K562 (cell line): ENCODE results near the gene COL5A1. TPM values are rescaled to one million over a fixed set of nuclear protein-coding genes. Genes with fewer than 3 reads are reported as not detected.

Experiments used
- ATAC-seq: fragments of 200-7000 bp; cut with Tn5 transposase; 3 replicates; pipeline ENCODE4 v1.9.1; 2020; ENCODE audit warnings: moderate library complexity
- BruUV-seq: library from RNA; stranded (reverse); fragments of 400-500 nt; replicated peaks from 2 replicates; lab custom pipeline; 2021; lab: Mats Ljungman, UMichigan
- CTCF ChIA-PET: fragments of 300-600 bp; formaldehyde crosslinking; extraction: SDS; loops from one replicate; lab custom pipeline; 2021; ENCODE audit warnings: low intra/inter-chr PET ratio; lab: Yijun Ruan, JAX
- POLR2A ChIA-PET: fragments of 300-600, 350-650 bp; sonication (Branson Sonifier 250); formaldehyde crosslinking; extraction: SDS; loops from one replicate; lab custom pipeline; 2021; ENCODE audit warnings: antibody characterized with exemption, inconsistent platforms; lab: Yijun Ruan, JAX
- DNase-seq, 4 experiments: peaks; one replicate each; pipeline versions ENCODE4 v3.0.0 to v3.0.0-alpha.2; 2011 to 2018; ENCODE audit warnings: low spot score in 3 of 4, mixed read lengths in 3 of 4; ENCODE audit errors: extremely low read depth in 1 of 4
- FAIRE-seq: peaks from 2 replicates; lab custom pipeline; 2011; peaks lifted over from hg19 to GRCh38; lab: Jason Lieb, UNC
- H2AFZ ChIP-seq: 2 replicates; pipeline ENCODE4 v1.6.0; 2011; ENCODE audit warnings: low read depth, low read length, control low read depth, inconsistent platforms
- H3K27ac ChIP-seq: fragments of 200-600 bp; 3 replicates; pipeline ENCODE4 v1.8.0; 2011; ENCODE audit warnings: low read depth, mild to moderate bottlenecking, control low read depth, inconsistent platforms, low read length, moderate library complexity, mixed read lengths; ENCODE audit errors: extremely low read depth
- H3K27me3 ChIP-seq, 2 experiments: fragments of 300-600 bp in 1 of 2; 2 replicates in 1 of 2; 3 replicates in 1 of 2; pipeline versions ENCODE4 v1.6.0 to v1.8.0; 2011; ENCODE audit warnings: inconsistent platforms in 2 of 2, low read length in 2 of 2, mild to moderate bottlenecking in 1 of 2, mixed read lengths in 1 of 2, moderate library complexity in 1 of 2; ENCODE audit not compliant: control insufficient read depth in 2 of 2, insufficient read depth in 2 of 2
- H3K36me3 ChIP-seq: fragments of 300-600 bp; 3 replicates; pipeline ENCODE4 v1.8.0; 2011; ENCODE audit warnings: mild to moderate bottlenecking, low read length, inconsistent platforms; ENCODE audit not compliant: control insufficient read depth, insufficient read depth
- H3K4me1 ChIP-seq, 2 experiments: fragments of 200-600 bp in 1 of 2; replicated peaks in 1 of 2; 2 replicates in 1 of 2; 3 replicates in 1 of 2; pipeline versions ENCODE4 v1.5.1 to v1.8.0; 2011; ENCODE audit warnings: inconsistent platforms in 2 of 2, low read length in 2 of 2, mild to moderate bottlenecking in 1 of 2, mixed read lengths in 1 of 2, moderate library complexity in 1 of 2; ENCODE audit not compliant: control insufficient read depth in 2 of 2, insufficient read depth in 2 of 2
- H3K4me2 ChIP-seq: 2 replicates; pipeline ENCODE4 v1.6.1; 2011; ENCODE audit warnings: low read length, control low read depth, inconsistent platforms, mixed read lengths; ENCODE audit not compliant: insufficient read depth
- H3K4me3 ChIP-seq: fragments of 200-600 bp; sonication (generic), shearing (Covaris generic); 2 replicates; pipeline ENCODE4 v1.5.1; 2016; ENCODE audit warnings: control low read depth, inconsistent platforms
- H3K79me2 ChIP-seq: fragments of 200-600 bp; 3 replicates; pipeline ENCODE4 v1.8.0; 2011; ENCODE audit warnings: low read length, inconsistent platforms; ENCODE audit not compliant: control insufficient read depth, insufficient read depth
- H3K9ac ChIP-seq, 2 experiments: 2 replicates each; pipeline versions ENCODE4 v1.6.0 to v1.6.1; 2011; ENCODE audit warnings: low read depth in 2 of 2, low read length in 2 of 2, control low read depth in 1 of 2, inconsistent platforms in 1 of 2, mild to moderate bottlenecking in 1 of 2, mixed read lengths in 1 of 2; ENCODE audit not compliant: insufficient read depth in 1 of 2
- H3K9me1 ChIP-seq: one replicate; pipeline ENCODE4 v1.6.0; 2011; ENCODE audit warnings: inconsistent platforms, mild to moderate bottlenecking, low read length, moderate library complexity; ENCODE audit not compliant: control insufficient read depth, insufficient read depth
- H3K9me3 ChIP-seq: replicated peaks from 2 replicates; pipeline ENCODE4 v1.5.1; 2011; ENCODE audit warnings: low read depth, low read length, inconsistent platforms; ENCODE audit not compliant: control insufficient read depth, insufficient read depth
- H4K20me1 ChIP-seq: replicated peaks from 2 replicates; pipeline ENCODE4 v1.6.1; 2011; ENCODE audit warnings: low read length, inconsistent platforms, mixed read lengths; ENCODE audit not compliant: control insufficient read depth, insufficient read depth
- CTCF ChIP-seq, 3 experiments: IDR thresholded peaks in 2 of 3; conservative IDR thresholded peaks in 1 of 3; 2 replicates each; pipeline ENCODE4 v1.5.1; 2011 to 2012; ENCODE audit warnings: low read length in 3 of 3, mild to moderate bottlenecking in 3 of 3, control low read depth in 2 of 3, improper control_type of control experiment in 1 of 3, inconsistent platforms in 1 of 3, low read depth in 1 of 3, mixed read lengths in 1 of 3, moderate library complexity in 1 of 3; ENCODE audit not compliant: insufficient read depth in 2 of 3
- E4F1 ChIP-seq: fragments of 250-450 bp; sonication (Bioruptor Pico); IDR thresholded peaks from 2 replicates; pipeline ENCODE4 v1.5.0; 2021; ENCODE audit warnings: mild to moderate bottlenecking, borderline replicate concordance
- KDM1A ChIP-seq, 2 experiments: fragments of 450-650 bp; IDR thresholded peaks; 2 replicates each; pipeline ENCODE4 v1.6.1; 2016; ENCODE audit warnings: mild to moderate bottlenecking in 2 of 2
- L3MBTL2 ChIP-seq: fragments of 450-650 bp; IDR thresholded peaks from 2 replicates; pipeline ENCODE4 v1.6.1; 2016; ENCODE audit warnings: mild to moderate bottlenecking, moderate library complexity
- SPI1 ChIP-seq: IDR thresholded peaks from 2 replicates; pipeline ENCODE4 v1.6.1; 2011; ENCODE audit warnings: low read depth, low read length, control low read depth, borderline replicate concordance
- TAF7 ChIP-seq: fragments of 450-650 bp; IDR thresholded peaks from 2 replicates; pipeline ENCODE4 v1.6.1; 2016; ENCODE audit warnings: missing genetic modification characterization, missing compliant biosample characterization
- ZFP36 ChIP-seq: fragments of 150-350 bp; IDR thresholded peaks from 2 replicates; pipeline ENCODE4 v1.6.1; 2018; ENCODE audit warnings: low read length, low read depth; ENCODE audit not compliant: partially characterized antibody
- WGBS: fragments of 100-300 bp; shearing (Covaris generic); methylation state at CpG from one replicate; pipeline ENCODE4 v1.1.6; 2016; ENCODE audit warnings: low coverage, mixed read lengths; ENCODE audit not compliant: insufficient coverage; ENCODE audit errors: missing lambda C conversion rate; 5-methylcytosine and 5-hydroxymethylcytosine counted together
- in situ Hi-C: fragments of 300-500 bp; cut with MboI; formaldehyde crosslinking; loops from 4 replicates; pipeline ENCODE4 v1.15.0; 2018; ENCODE audit warnings: inconsistent platforms, mixed read lengths
- intact Hi-C: fragments of 100-400 bp; cut with micrococcal nuclease; formaldehyde crosslinking; loops from 2 replicates; pipeline ENCODE4 v1.14.2; 2022
- polyA plus RNA-seq, 8 experiments: library from polyadenylated mRNA; depleted of rRNA in 4 of 8; stranded (reverse) in 5 of 8; unstranded in 3 of 8; fragments of >200 nt; fragmentation: Nextera tagmentation in 2 of 8; fragmentation: Illumina TruSeq in 1 of 8; extraction: Ambion mirVana in 2 of 8; extraction: Trizol in 1 of 8; gene quantifications; 2 replicates each; pipeline versions ENCODE4 v1.2.1 to v1.2.3, GENCODE V29; 2011 to 2014; ENCODE audit warnings: inconsistent platforms in 1 of 8, missing spikeins in 1 of 8
- total RNA-seq, 7 experiments: library from RNA; depleted of rRNA in 6 of 7; stranded (reverse); fragments of >200 nt in 6 of 7; fragmentation: Illumina TruSeq in 2 of 7; extraction: Trizol in 2 of 7; gene quantifications; 2 replicates each; pipeline versions ENCODE4 v1.2.1 to v1.2.3, GENCODE V29; 2011 to 2021; ENCODE audit warnings: low replicate concordance in 1 of 7

COL5A1 gene
- total and polyA plus RNA-seq, 9 of the 15 experiments (the other 6 are each of a cell fraction or from before 2014, with no cell fraction given), result under 0.01 to 0.13 (median 0.04) TPM; not detected in 6

- FAIRE-seq (no peak), DNase-seq (peak; percentile 16 to 33 (median 20)), ATAC-seq (peak; percentile 66)
- H2AFZ ChIP-seq, result no peak overlapping the region; the same call in 1 of the 2 replicates
- CTCF ChIA-PET, result no interaction called here
- H3K27ac ChIP-seq, result no peak overlapping the region
- H3K4me1 ChIP-seq, result peaks cover 0 to 5% of the 10 kb centered on the region in 2 experiments; a peak in 1 of 5 replicates
- H4K20me1 ChIP-seq, result peaks cover 18% of the 10 kb centered on the region; the same call in 1 of the 2 replicates
- no peaks in the 10 kb centered on the region for H3K9me3 ChIP-seq
- H3K4me2 ChIP-seq, result no peak overlapping the region
- H3K9ac ChIP-seq, result no peak overlapping the region
- H3K79me2 ChIP-seq, result no peaks in the 10 kb centered on the region
- no peaks in the 10 kb centered on the region for H3K9me1 ChIP-seq
- H3K27me3 ChIP-seq, result peaks cover 15 to 83% of the 10 kb centered on the region in 2 experiments
- H3K4me3 ChIP-seq, result no peak overlapping the region
- WGBS, result under 1% methylated on average over 31 of the region's 34 CpGs
- H3K36me3 ChIP-seq, result no peaks in the 10 kb centered on the region
- in situ Hi-C loops (no loop called here), intact Hi-C loops (no loop called here)
- POLR2A ChIA-PET, result interaction anchor here (0.7 to 1.2 kb wide), 2 partner anchors 9 to 37 kb away, joined by 3 to 4 read pairs; no protein-coding TSS in a partner anchor
- BruUV-seq, result no TSS peak
- TF ChIP-seq CTCF (IDR thresholded peaks at IDR 0.05 in 2 of 3, conservative IDR thresholded peaks at IDR 0.05 in 1 of 3; ENCODE audit: insufficient read depth in 2 of 3, low read depth in 1 of 3, low read length in 3 of 3) (peak in 1 of 3 experiments; percentile 28; a peak in 3 of 6 replicates), KDM1A (IDR thresholded peaks at IDR 0.05) (0 out of 4 replicates have a peak, but pooled peaks of 1 of the 2 experiments have one; percentile 7), E4F1 (CRISPR knock-in tag) (no peak), TAF7 (tag) (no peak), SPI1 (peak; percentile 49; the same call in 1 of the 2 replicates), ZFP36 (peak; percentile 34), L3MBTL2 (peak; percentile 72)
Measured at GRCh38 chr9:134770972-134771971, 129.7 kb downstream of the COL5A1 start.
